ENCODE results near the gene ATP8A1. TPM values are rescaled to one million over a fixed set of nuclear protein-coding genes. Genes with fewer than 3 reads are reported as not detected.
"Not testable (repeated sequence)": the region's sequence is repeated elsewhere in the genome, so short reads cannot be mapped to it uniquely, and the experiment has no call there.

Gene ATP8A1
- total RNA-seq, 1 donor = 26.9 TPM

- DNase-seq (ENCODE audit: low read depth in 2 of 3, low spot score in 2 of 3) = no peak
Measured at GRCh38 chr4:42480717-42481116, 176.2 kb downstream of the ATP8A1 start.

GRCh38 chr4:42480281-42480680, 176.6 kb downstream of the ATP8A1 start:
- no peak for DNase-seq (ENCODE audit: low read depth in 2 of 3, low spot score in 2 of 3)

GRCh38 chr4:42478946-42479345, 178.0 kb downstream of the ATP8A1 start:
- DNase-seq (ENCODE audit: low read depth in 2 of 3, low spot score in 2 of 3) = no peak

- no peak for DNase-seq (ENCODE audit: low read depth in 2 of 3, low spot score in 2 of 3)
Measured at GRCh38 chr4:42478509-42478908, 178.4 kb downstream of the ATP8A1 start.

- no peak for DNase-seq (ENCODE audit: low read depth in 2 of 3, low spot score in 2 of 3)
Measured at GRCh38 chr4:42474406-42474805, 182.5 kb downstream of the ATP8A1 start.

- no peak for DNase-seq (ENCODE audit: low read depth in 2 of 3, low spot score in 2 of 3)
Measured at GRCh38 chr4:42473071-42473684, 183.7 kb downstream of the ATP8A1 start.

- no peak for DNase-seq (ENCODE audit: low read depth in 2 of 3, low spot score in 2 of 3)
Measured at GRCh38 chr4:42471896-42472295, 185.0 kb downstream of the ATP8A1 start.

- no peak for DNase-seq (ENCODE audit: low read depth in 2 of 3, low spot score in 2 of 3)
Measured at GRCh38 chr4:42470023-42470422, 186.9 kb downstream of the ATP8A1 start.

GRCh38 chr4:42467777-42468176, 189.1 kb downstream of the ATP8A1 start:
- not testable (repeated sequence) for DNase-seq (ENCODE audit: low read depth in 2 of 3, low spot score in 2 of 3)

GRCh38 chr4:42466273-42466844, 190.5 kb downstream of the ATP8A1 start:
- no peak for DNase-seq (ENCODE audit: low read depth in 2 of 3, low spot score in 2 of 3)

- no peak for DNase-seq (ENCODE audit: low read depth in 2 of 3, low spot score in 2 of 3)
Measured at GRCh38 chr4:42464550-42465094, 192.3 kb downstream of the ATP8A1 start.

GRCh38 chr4:42461216-42461615, 195.7 kb downstream of the ATP8A1 start:
- DNase-seq (ENCODE audit: low read depth in 2 of 3, low spot score in 2 of 3) = not testable (repeated sequence)

GRCh38 chr4:42460043-42460442, 196.9 kb downstream of the ATP8A1 start:
- DNase-seq (ENCODE audit: low read depth in 2 of 3, low spot score in 2 of 3) = no peak

- no peak for DNase-seq (ENCODE audit: low read depth in 2 of 3, low spot score in 2 of 3)
Measured at GRCh38 chr4:42458657-42459056, 198.2 kb downstream of the ATP8A1 start.

GRCh38 chr4:42454755-42455420, 202.0 kb downstream of the ATP8A1 start:
- no peak for DNase-seq (ENCODE audit: low read depth in 2 of 3, low spot score in 2 of 3)

- no peak for DNase-seq (ENCODE audit: low read depth in 2 of 3, low spot score in 2 of 3)
Measured at GRCh38 chr4:42453612-42454011, 203.3 kb downstream of the ATP8A1 start.

GRCh38 chr4:42452823-42453222, 204.1 kb downstream of the ATP8A1 start:
- no peak for DNase-seq (ENCODE audit: low read depth in 2 of 3, low spot score in 2 of 3)

- DNase-seq (ENCODE audit: low read depth in 2 of 3, low spot score in 2 of 3) = no peak
Measured at GRCh38 chr4:42446823-42447222, 210.1 kb downstream of the ATP8A1 start.

GRCh38 chr4:42445038-42445437, 211.9 kb downstream of the ATP8A1 start:
- no peak for DNase-seq (ENCODE audit: low read depth in 2 of 3, low spot score in 2 of 3)

GRCh38 chr4:42442601-42443000, 214.3 kb downstream of the ATP8A1 start:
- DNase-seq (ENCODE audit: low read depth in 2 of 3, low spot score in 2 of 3) = no peak

GRCh38 chr4:42440083-42440482, 216.8 kb downstream of the ATP8A1 start:
- DNase-seq (ENCODE audit: low read depth in 2 of 3, low spot score in 2 of 3) = no peak
